Stimulated activated naive CD4-positive, alpha-beta T cell (primary cell): ENCODE results near the gene GAST.

Source experiments
- DNase-seq, 6 experiments: peaks; one replicate each; lab custom pipeline; 2025; lab: John Stamatoyannopoulos, UW

Gene GAST

DNA sequence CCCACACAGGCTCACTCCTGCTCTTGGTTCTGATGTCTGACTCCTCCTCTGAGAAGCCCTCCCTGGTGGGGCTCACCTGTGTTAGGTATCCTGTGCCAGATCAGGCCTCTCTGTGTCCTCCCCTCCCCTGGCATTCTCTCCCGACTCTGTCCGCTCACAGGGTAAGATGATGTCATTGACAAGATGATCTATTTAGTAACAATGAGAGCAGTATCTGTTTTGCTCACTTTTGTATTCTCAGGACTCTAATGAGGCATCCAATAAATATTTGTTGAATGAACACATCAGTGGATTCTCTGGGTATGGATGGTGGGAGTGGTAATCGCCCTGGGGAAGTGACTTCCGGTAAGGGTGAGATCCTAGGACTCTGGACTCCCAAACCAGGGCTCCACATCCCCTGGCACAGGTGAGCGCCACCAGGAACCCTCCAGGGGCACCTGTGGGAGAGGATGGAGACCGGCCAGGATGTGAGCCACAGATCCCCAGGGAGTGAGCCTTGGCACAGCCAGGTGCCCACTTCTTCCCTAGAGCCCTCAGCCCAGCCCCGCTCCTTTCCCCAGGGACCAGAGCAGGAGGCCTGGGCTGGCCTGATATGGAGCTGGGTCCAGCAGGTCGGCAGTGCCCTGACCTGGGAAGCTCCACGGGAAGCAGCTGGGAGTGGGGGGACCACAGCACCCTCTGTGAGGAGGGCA lies 27.7 kb downstream of the GAST start:
- no peak for DNase-seq

DNA sequence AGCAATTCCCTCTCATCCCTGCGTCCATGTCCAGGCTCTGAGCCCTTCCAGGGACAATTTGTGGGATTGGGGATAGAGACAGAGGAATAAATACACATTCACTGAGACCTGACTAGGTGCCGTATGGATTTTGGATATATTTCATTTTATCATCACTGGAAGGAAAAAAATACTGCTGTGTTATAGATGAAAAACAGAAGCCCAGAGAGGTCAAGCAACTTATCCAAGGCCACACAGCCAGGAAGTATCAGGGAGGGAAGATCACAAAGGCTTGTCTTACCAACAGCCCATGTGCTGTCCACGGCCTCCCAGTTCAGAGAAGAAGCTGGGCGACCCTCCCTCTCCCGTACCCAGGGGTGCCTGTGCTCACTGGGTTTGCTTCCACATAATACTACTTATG lies 28.4 kb downstream of the GAST start:
- no peak for DNase-seq

- no peak for DNase-seq
Observed at GRCh38 chr17:41741709-41742108, 29.6 kb downstream of the GAST start.

GRCh38 chr17:41748275-41748674 lies 36.1 kb downstream of the GAST start:
- DNase-seq: no peak

- no peak for DNase-seq
Observed at GRCh38 chr17:41750862-41751261, 38.7 kb downstream of the GAST start.

- no peak for DNase-seq
Observed at GRCh38 chr17:41751288-41751687, 39.2 kb downstream of the GAST start.

DNA sequence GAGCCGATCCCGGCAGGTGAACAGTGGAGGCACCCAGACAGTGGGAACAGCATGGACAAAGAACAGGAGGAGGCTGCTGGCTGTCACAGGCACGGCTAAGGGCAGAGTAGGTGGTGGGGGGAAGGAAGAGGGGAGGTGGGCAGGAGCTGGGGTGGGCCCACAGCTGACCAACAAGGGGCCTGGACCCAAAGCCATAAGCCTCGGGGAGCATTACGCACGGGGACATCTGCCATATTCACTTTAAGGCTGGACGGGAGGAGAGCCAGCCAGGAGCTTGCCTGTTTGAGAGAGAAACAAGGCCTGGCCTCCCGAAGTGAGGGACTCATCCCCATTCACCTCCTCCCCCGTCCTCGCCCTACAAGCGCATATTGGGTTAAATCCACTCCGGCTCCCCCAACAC lies 41.9 kb downstream of the GAST start:
- DNase-seq: no peak

- DNase-seq: no peak
Observed at GRCh38 chr17:41758601-41759000, 46.5 kb downstream of the GAST start.

GRCh38 chr17:41760878-41761277 lies 48.7 kb downstream of the GAST start:
- no peak for DNase-seq

GRCh38 chr17:41762391-41762790 lies 50.3 kb downstream of the GAST start:
- DNase-seq: no peak

- no peak for DNase-seq
Observed at GRCh38 chr17:41762841-41763240, 50.7 kb downstream of the GAST start.

DNA sequence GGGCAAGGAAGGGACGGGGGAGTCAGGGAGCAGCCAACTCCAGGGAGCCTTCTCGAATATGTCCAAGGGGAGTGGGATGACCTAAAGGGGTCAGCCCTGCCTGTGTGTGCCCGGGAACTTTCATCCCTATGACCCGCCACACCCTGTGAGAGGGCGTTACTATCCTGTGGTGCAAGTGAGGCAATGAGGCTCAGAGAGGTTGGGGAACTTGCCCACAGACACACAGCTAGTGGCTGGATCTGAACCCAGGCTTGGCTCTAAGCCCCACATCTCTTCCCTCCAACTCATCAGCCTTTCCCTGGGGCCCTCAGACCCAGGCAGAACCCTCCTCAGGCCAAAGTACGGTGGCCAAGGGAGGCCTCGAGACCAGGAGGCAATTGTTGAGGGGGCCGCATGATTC lies 51.2 kb downstream of the GAST start:
- no peak for DNase-seq
